Mesothelial cell of epicardium (in vitro differentiated cells): ENCODE results near the gene TRIM39. TPM values are rescaled to one million over a fixed set of nuclear protein-coding genes. Genes with fewer than 3 reads are reported as not detected.

Experiments used
- DNase-seq, 2 experiments: peaks; one replicate each; pipeline ENCODE4 v3.0.0; 2021; ENCODE audit warnings: low spot score in 2 of 2; ENCODE audit not compliant: unreplicated experiment in 2 of 2
- H3K27ac Mint-ChIP-seq: 2 replicates; pipeline ENCODE4 v1.8.0; 2021; ENCODE audit warnings: mixed read lengths
- H3K27me3 Mint-ChIP-seq: 2 replicates; pipeline ENCODE4 v1.8.0; 2021; ENCODE audit warnings: low read depth, mixed read lengths
- H3K36me3 Mint-ChIP-seq: 2 replicates; pipeline ENCODE4 v1.8.0; 2021; ENCODE audit warnings: mixed read lengths
- H3K4me1 Mint-ChIP-seq: 2 replicates; pipeline ENCODE4 v1.8.0; 2021; ENCODE audit warnings: mixed read lengths
- H3K4me3 Mint-ChIP-seq: 2 replicates; pipeline ENCODE4 v1.8.0; 2021; ENCODE audit warnings: mild to moderate bottlenecking, moderate library complexity, mixed read lengths
- H3K9me3 Mint-ChIP-seq: 2 replicates; pipeline ENCODE4 v1.8.0; 2021; ENCODE audit warnings: mixed read lengths
- CTCF ChIP-seq: fragments of 200-600 bp; sonication (generic); IDR thresholded peaks from one replicate; pipeline ENCODE4 v1.5.0; 2021; ENCODE audit warnings: antibody characterized with exemption; ENCODE audit not compliant: unreplicated experiment
- total RNA-seq: library from RNA; stranded (reverse); gene quantifications from 3 replicates; pipeline ENCODE4 v1.2.1, GENCODE V29; 2021

The TRIM39 gene
- total RNA-seq, 1 donor from 2014 or later: 16.7 TPM

DNA sequence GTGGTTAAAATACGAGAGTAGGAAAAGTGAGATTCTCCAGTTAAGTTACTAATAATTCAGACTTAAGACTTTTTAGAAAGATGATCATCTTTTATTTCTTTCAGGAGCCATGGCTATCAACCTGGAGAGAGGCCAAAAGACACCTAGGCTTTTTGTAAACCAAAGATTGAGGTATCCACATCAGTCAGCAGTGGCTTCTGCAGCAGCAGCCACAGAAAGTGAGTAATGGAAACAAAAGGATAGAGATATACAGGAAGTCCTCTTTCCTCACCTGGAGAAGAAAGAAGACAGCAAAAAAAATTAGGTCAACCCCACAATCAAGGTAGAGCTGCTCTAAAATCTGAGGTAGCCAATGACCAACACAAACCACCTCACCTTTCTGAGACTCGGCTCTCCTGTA, 22.7 kb upstream of the TRIM39 start:
- no peak overlapping the region for H3K4me3 Mint-ChIP-seq
- no peak for TF ChIP-seq CTCF
- H3K27me3 Mint-ChIP-seq: no peaks in the 10 kb centered on the region
- peaks cover 44% of the 10 kb centered on the region for H3K9me3 Mint-ChIP-seq
- DNase-seq: no peak
- H3K27ac Mint-ChIP-seq: no peak overlapping the region
- H3K4me1 Mint-ChIP-seq: no peaks in the 10 kb centered on the region
- H3K36me3 Mint-ChIP-seq: peaks cover 82% of the 10 kb centered on the region

- Mint-ChIP-seq H3K4me1 (no peaks in the 10 kb centered on the region), H3K4me3 (no peak overlapping the region), H3K27ac (no peak overlapping the region), H3K27me3 (no peaks in the 10 kb centered on the region), H3K36me3 (peaks cover 35% of the 10 kb centered on the region), H3K9me3 (no peaks in the 10 kb centered on the region)
- TF ChIP-seq CTCF: no peak
- no peak for DNase-seq
These were observed 15.6 kb upstream of the TRIM39 start for GRCh38 chr6:30311101-30311500.

- Mint-ChIP-seq H3K27me3 (no peaks in the 10 kb centered on the region), H3K4me3 (no peak overlapping the region), H3K36me3 (peaks cover 29% of the 10 kb centered on the region), H3K9me3 (no peaks in the 10 kb centered on the region), H3K27ac (no peak overlapping the region), H3K4me1 (no peaks in the 10 kb centered on the region)
- DNase-seq: no peak
- no peak for TF ChIP-seq CTCF
These were observed 15.1 kb upstream of the TRIM39 start for GRCh38 chr6:30311671-30312070.

DNA sequence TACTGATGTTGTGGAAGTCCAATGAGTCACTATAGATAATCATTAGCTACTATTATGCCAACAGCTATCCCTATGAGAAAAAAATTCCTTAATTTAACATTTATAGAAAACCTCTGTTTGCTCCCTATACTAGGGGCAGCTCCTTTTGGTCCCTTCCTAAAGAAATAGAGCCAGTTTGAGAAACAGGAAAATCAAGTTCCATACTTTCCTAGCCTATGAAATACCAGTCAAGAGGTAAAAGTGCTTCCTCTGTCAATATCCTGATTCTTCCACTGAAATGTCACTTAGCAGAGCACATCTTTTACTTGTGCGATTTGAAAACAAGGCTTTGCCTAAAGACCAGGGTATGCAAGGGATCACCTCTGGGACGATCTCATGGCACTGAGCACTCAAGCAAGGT, 14.5 kb upstream of the TRIM39 start:
- Mint-ChIP-seq H3K27me3 (no peaks in the 10 kb centered on the region), H3K9me3 (no peaks in the 10 kb centered on the region), H3K4me1 (no peaks in the 10 kb centered on the region), H3K36me3 (peaks cover 23% of the 10 kb centered on the region), H3K27ac (no peak overlapping the region), H3K4me3 (no peak overlapping the region)
- DNase-seq: no peak
- TF ChIP-seq CTCF: no peak

- Mint-ChIP-seq H3K4me1 (no peaks in the 10 kb centered on the region), H3K27ac (no peak overlapping the region), H3K36me3 (peaks cover 20% of the 10 kb centered on the region), H3K9me3 (no peaks in the 10 kb centered on the region), H3K27me3 (no peaks in the 10 kb centered on the region), H3K4me3 (no peak overlapping the region)
- DNase-seq: no peak
- no peak for TF ChIP-seq CTCF
These were observed 13.9 kb upstream of the TRIM39 start for GRCh38 chr6:30312676-30313321.

GRCh38 chr6:30315156-30315555, 11.6 kb upstream of the TRIM39 start:
- Mint-ChIP-seq H3K27me3 (no peaks in the 10 kb centered on the region), H3K4me3 (no peak overlapping the region), H3K27ac (no peak overlapping the region), H3K36me3 (peaks cover 12% of the 10 kb centered on the region), H3K9me3 (no peaks in the 10 kb centered on the region), H3K4me1 (no peaks in the 10 kb centered on the region)
- no peak for TF ChIP-seq CTCF
- no peak for DNase-seq
